ENCODE data around the gene IQCK.

- no peak for TF ChIP-seq POLR2A (IDR thresholded peaks at IDR 0.05)
- no peak for TF ChIP-seq CTCF (IDR thresholded peaks at IDR 0.05)
Observed at GRCh38 chr16:19722981-19723380, 4.9 kb downstream of the IQCK start.

All from vagina (tissue), 2 donors.